ENCODE measurements around the gene CPVL. TPM values are rescaled to one million over a fixed set of nuclear protein-coding genes. Genes with fewer than 3 reads are reported as not detected.

CPVL gene
- total RNA-seq, 1 experiment from 2014 or later, result not detected

GRCh38 chr7:29160080-29160479, 13.7 kb upstream of the CPVL start:
- DNase-seq (ENCODE audit: low read depth), result no peak
- in situ Hi-C loops (cut with HindIII; ENCODE audit: low pct_unique_long_range_greater_than_20kb, low sequenced_read_pairs), result no loop called here

- no peak for DNase-seq (ENCODE audit: low read depth)
- in situ Hi-C loops (cut with HindIII; ENCODE audit: low pct_unique_long_range_greater_than_20kb, low sequenced_read_pairs), result no loop called here
Observed at GRCh38 chr7:29158795-29159423, 12.6 kb upstream of the CPVL start.

- DNase-seq (ENCODE audit: low read depth), result no peak
- in situ Hi-C loops (cut with HindIII; ENCODE audit: low pct_unique_long_range_greater_than_20kb, low sequenced_read_pairs), result no loop called here
Observed at GRCh38 chr7:29156907-29157452, 10.6 kb upstream of the CPVL start.

- DNase-seq (ENCODE audit: low read depth), result no peak
- in situ Hi-C loops (cut with HindIII; ENCODE audit: low pct_unique_long_range_greater_than_20kb, low sequenced_read_pairs), result no loop called here
Observed at GRCh38 chr7:29154076-29154475, 7.7 kb upstream of the CPVL start.

GRCh38 chr7:29150856-29151255, 4.5 kb upstream of the CPVL start:
- in situ Hi-C loops (cut with HindIII; ENCODE audit: low pct_unique_long_range_greater_than_20kb, low sequenced_read_pairs), result no loop called here
- DNase-seq (ENCODE audit: low read depth), result no peak

- DNase-seq (ENCODE audit: low read depth), result no peak
- in situ Hi-C loops (cut with HindIII; ENCODE audit: low pct_unique_long_range_greater_than_20kb, low sequenced_read_pairs), result no loop called here
Observed at GRCh38 chr7:29149036-29149435, 2.7 kb upstream of the CPVL start.

- no peak for DNase-seq (ENCODE audit: low read depth)
- in situ Hi-C loops (cut with HindIII; ENCODE audit: low pct_unique_long_range_greater_than_20kb, low sequenced_read_pairs), result no loop called here
Observed at GRCh38 chr7:29147821-29148220, 1.5 kb upstream of the CPVL start.

GRCh38 chr7:29146888-29147609, 712 bp upstream of the CPVL start:
- in situ Hi-C loops (cut with HindIII; ENCODE audit: low pct_unique_long_range_greater_than_20kb, low sequenced_read_pairs), result no loop called here
- no peak for DNase-seq (ENCODE audit: low read depth)

GRCh38 chr7:29145553-29146056, 732 bp downstream of the CPVL start:
- in situ Hi-C loops (cut with HindIII; ENCODE audit: low pct_unique_long_range_greater_than_20kb, low sequenced_read_pairs), result no loop called here

GRCh38 chr7:29143751-29144150, 2.6 kb downstream of the CPVL start:
- in situ Hi-C loops (cut with HindIII; ENCODE audit: low pct_unique_long_range_greater_than_20kb, low sequenced_read_pairs), result no loop called here
- no peak for DNase-seq (ENCODE audit: low read depth)

More at GRCh38 chr7:29145553-29146056, 732 bp downstream of the CPVL start:
- no peak for DNase-seq (ENCODE audit: low read depth)

- DNase-seq (ENCODE audit: low read depth), result no peak
- in situ Hi-C loops (cut with HindIII; ENCODE audit: low pct_unique_long_range_greater_than_20kb, low sequenced_read_pairs), result no loop called here
Observed at GRCh38 chr7:29142021-29142727, 4.2 kb downstream of the CPVL start.

GRCh38 chr7:29140873-29141468, 5.4 kb downstream of the CPVL start:
- DNase-seq (ENCODE audit: low read depth), result no peak
- in situ Hi-C loops (cut with HindIII; ENCODE audit: low pct_unique_long_range_greater_than_20kb, low sequenced_read_pairs), result no loop called here

- DNase-seq (ENCODE audit: low read depth), result no peak
Observed at GRCh38 chr7:29139796-29140195, 6.5 kb downstream of the CPVL start.

GRCh38 chr7:29139191-29139590, 7.1 kb downstream of the CPVL start:
- no peak for DNase-seq (ENCODE audit: low read depth)
- in situ Hi-C loops (cut with HindIII; ENCODE audit: low pct_unique_long_range_greater_than_20kb, low sequenced_read_pairs), result no loop called here

More at GRCh38 chr7:29139796-29140195, 6.5 kb downstream of the CPVL start:
- in situ Hi-C loops (cut with HindIII; ENCODE audit: low pct_unique_long_range_greater_than_20kb, low sequenced_read_pairs), result no loop called here

GRCh38 chr7:29138588-29138987, 7.7 kb downstream of the CPVL start:
- DNase-seq (ENCODE audit: low read depth), result no peak
- in situ Hi-C loops (cut with HindIII; ENCODE audit: low pct_unique_long_range_greater_than_20kb, low sequenced_read_pairs), result no loop called here

GRCh38 chr7:29135846-29136245, 10.5 kb downstream of the CPVL start:
- in situ Hi-C loops (cut with HindIII; ENCODE audit: low pct_unique_long_range_greater_than_20kb, low sequenced_read_pairs), result no loop called here
- DNase-seq (ENCODE audit: low read depth), result no peak

GRCh38 chr7:29132980-29133379, 13.4 kb downstream of the CPVL start:
- in situ Hi-C loops (cut with HindIII; ENCODE audit: low pct_unique_long_range_greater_than_20kb, low sequenced_read_pairs), result no loop called here
- DNase-seq (ENCODE audit: low read depth), result no peak

- in situ Hi-C loops (cut with HindIII; ENCODE audit: low pct_unique_long_range_greater_than_20kb, low sequenced_read_pairs), result no loop called here
- DNase-seq (ENCODE audit: low read depth), result no peak
Observed at GRCh38 chr7:29131678-29132077, 14.7 kb downstream of the CPVL start.

GRCh38 chr7:29130096-29130495, 16.2 kb downstream of the CPVL start:
- no peak for DNase-seq (ENCODE audit: low read depth)
- in situ Hi-C loops (cut with HindIII; ENCODE audit: low pct_unique_long_range_greater_than_20kb, low sequenced_read_pairs), result no loop called here

Data from Caki2 (cell line).